Chondrocyte (in vitro differentiated cells): ENCODE data around the gene GABRG3. TPM values are rescaled to one million over a fixed set of nuclear protein-coding genes. Genes with fewer than 3 reads are reported as not detected.

Source experiments
- DNase-seq: peaks from one replicate; pipeline ENCODE4 v3.0.0; 2021; ENCODE audit warnings: mixed read lengths, low spot score
- H3K27ac Mint-ChIP-seq: one replicate; pipeline ENCODE4 v1.8.0; 2021; ENCODE audit warnings: mild to moderate bottlenecking, moderate library complexity, mixed read lengths; ENCODE audit not compliant: unreplicated experiment
- H3K27me3 Mint-ChIP-seq: 2 replicates; pipeline ENCODE4 v1.8.0; 2021; ENCODE audit warnings: low read depth, mixed read lengths
- H3K36me3 Mint-ChIP-seq: 2 replicates; pipeline ENCODE4 v1.8.0; 2021; ENCODE audit warnings: low read depth, mixed read lengths
- H3K4me1 Mint-ChIP-seq: 2 replicates; pipeline ENCODE4 v1.8.0; 2021; ENCODE audit warnings: low read depth, mild to moderate bottlenecking, mixed read lengths
- H3K4me3 Mint-ChIP-seq: one replicate; pipeline ENCODE4 v1.8.0; 2021; ENCODE audit warnings: mild to moderate bottlenecking, moderate library complexity, mixed read lengths; ENCODE audit not compliant: unreplicated experiment
- H3K9me3 Mint-ChIP-seq: 2 replicates; pipeline ENCODE4 v1.8.0; 2021; ENCODE audit warnings: low read depth, mixed read lengths
- CTCF ChIP-seq: fragments of 200-600 bp; sonication (generic); IDR thresholded peaks from 2 replicates; pipeline ENCODE4 v1.5.0; 2021; ENCODE audit warnings: antibody characterized with exemption, mild to moderate bottlenecking, moderate library complexity
- total RNA-seq: library from RNA; stranded (reverse); gene quantifications from 3 replicates; pipeline ENCODE4 v1.2.1, GENCODE V29; 2021

Gene GABRG3
- total RNA-seq, 1 donor from 2014 or later: not detected

- H3K9me3 Mint-ChIP-seq: no peaks in the 10 kb centered on the region
- no peak for TF ChIP-seq CTCF
- H3K27me3 Mint-ChIP-seq: no peaks in the 10 kb centered on the region
- H3K36me3 Mint-ChIP-seq: no peaks in the 10 kb centered on the region
- no peak overlapping the region for H3K27ac Mint-ChIP-seq
- H3K4me3 Mint-ChIP-seq: no peak overlapping the region
- DNase-seq: no peak
- H3K4me1 Mint-ChIP-seq: peaks cover 4% of the 10 kb centered on the region
Observed at GRCh38 chr15:27057904-27058645, 87.1 kb downstream of the GABRG3 start.

GRCh38 chr15:27058939-27059338 lies 88.0 kb downstream of the GABRG3 start:
- H3K4me3 Mint-ChIP-seq: no peak overlapping the region
- H3K36me3 Mint-ChIP-seq: no peaks in the 10 kb centered on the region
- peaks cover 4% of the 10 kb centered on the region for H3K4me1 Mint-ChIP-seq
- H3K27ac Mint-ChIP-seq: no peak overlapping the region
- no peaks in the 10 kb centered on the region for H3K9me3 Mint-ChIP-seq
- no peak for DNase-seq
- no peaks in the 10 kb centered on the region for H3K27me3 Mint-ChIP-seq
- TF ChIP-seq CTCF: no peak

GRCh38 chr15:27059610-27060202 lies 88.7 kb downstream of the GABRG3 start:
- H3K4me3 Mint-ChIP-seq: no peak overlapping the region
- H3K4me1 Mint-ChIP-seq: peaks cover 4% of the 10 kb centered on the region
- no peaks in the 10 kb centered on the region for H3K36me3 Mint-ChIP-seq
- H3K27me3 Mint-ChIP-seq: no peaks in the 10 kb centered on the region
- no peak overlapping the region for H3K27ac Mint-ChIP-seq
- peak; percentile 81 for TF ChIP-seq CTCF
- DNase-seq: no peak
- no peaks in the 10 kb centered on the region for H3K9me3 Mint-ChIP-seq

- no peak for TF ChIP-seq CTCF
- Mint-ChIP-seq H3K27ac (no peak overlapping the region), H3K4me1 (peaks cover 4% of the 10 kb centered on the region), H3K4me3 (no peak overlapping the region), H3K36me3 (no peaks in the 10 kb centered on the region), H3K27me3 (no peaks in the 10 kb centered on the region), H3K9me3 (no peaks in the 10 kb centered on the region)
- DNase-seq: no peak
Observed at GRCh38 chr15:27061739-27062138, 90.8 kb downstream of the GABRG3 start.

GRCh38 chr15:27062951-27063350 lies 92.0 kb downstream of the GABRG3 start:
- DNase-seq: no peak
- Mint-ChIP-seq H3K27ac (no peak overlapping the region), H3K27me3 (no peaks in the 10 kb centered on the region), H3K4me1 (peaks cover 2% of the 10 kb centered on the region), H3K9me3 (peaks cover 5% of the 10 kb centered on the region), H3K4me3 (no peak overlapping the region), H3K36me3 (peaks cover 2% of the 10 kb centered on the region)
- no peak for TF ChIP-seq CTCF
